ENCODE measurements around the gene HEPACAM2.

DNA sequence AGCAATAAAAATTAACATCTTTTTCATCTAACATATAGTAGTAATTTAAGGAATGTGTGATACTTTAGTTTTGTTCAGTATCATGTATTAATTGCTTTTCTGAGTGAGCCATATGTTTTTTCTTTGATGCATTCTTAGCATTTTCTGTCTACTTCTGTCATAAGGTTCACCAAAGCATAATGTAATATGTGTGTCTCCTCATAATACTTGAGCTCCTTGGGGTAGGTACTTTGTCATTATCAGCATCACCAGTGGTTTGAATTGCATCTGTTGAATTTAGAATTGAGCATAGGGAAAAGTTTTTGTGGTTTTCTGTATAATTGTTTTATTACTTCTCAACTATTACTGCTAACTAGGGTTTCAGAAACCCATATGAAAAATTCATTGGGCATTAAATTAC is 32.4 kb upstream of the HEPACAM2 start:
- TF ChIP-seq TAF1 (IDR thresholded peaks at IDR 0.05; ENCODE audit: borderline replicate concordance, insufficient read depth, low read length), result no peak
- no peak for TF ChIP-seq POLR2AphosphoS5 (IDR thresholded peaks at IDR 0.05; ENCODE audit: low read depth, low read length)
- TF ChIP-seq REST (IDR thresholded peaks at IDR 0.05; ENCODE audit: insufficient read depth in 1 of 2, low read depth in 2 of 2, low read length in 2 of 2), result no peak

All from PFSK-1 (cell line).